ENCODE data around the gene GHR. TPM values are rescaled to one million over a fixed set of nuclear protein-coding genes. Genes with fewer than 3 reads are reported as not detected.

The GHR gene
- total RNA-seq, 1 donor from 2014 or later = 5.4 TPM

DNA sequence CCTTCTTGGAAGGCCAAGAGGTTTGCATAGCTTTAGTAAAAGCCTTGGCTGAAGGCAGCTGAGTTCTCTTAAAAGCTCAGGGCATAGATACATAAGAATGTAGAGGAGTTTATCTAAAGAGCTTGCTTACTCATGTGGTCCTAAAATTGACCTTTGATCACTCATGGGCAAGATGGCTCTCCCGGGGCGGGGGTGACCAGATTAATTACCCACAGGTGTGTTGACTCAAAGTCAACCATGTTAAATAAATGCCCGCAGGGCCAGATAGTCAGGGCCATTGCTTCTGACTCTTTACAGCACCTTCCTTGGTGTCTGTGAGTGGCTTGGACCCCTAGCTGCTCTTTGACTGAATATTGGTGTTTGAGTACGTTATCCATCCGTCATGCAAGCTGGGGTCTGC is 33.1 kb upstream of the GHR start:
- Mint-ChIP-seq H3K27ac (ENCODE audit: unreplicated experiment) (no peak overlapping the region), H3K4me1 (ENCODE audit: low read depth) (no peaks in the 10 kb centered on the region)
- TF ChIP-seq CTCF (IDR thresholded peaks at IDR 0.05) = no peak

GRCh38 chr5:42392917-42393316 is 30.3 kb upstream of the GHR start:
- no peak for DNase-seq (ENCODE audit: low spot score)

More for the DNA sequence above, 33.1 kb upstream of the GHR start:
- no peak overlapping the region for H3K4me3 Mint-ChIP-seq (ENCODE audit: unreplicated experiment)
- H3K36me3 Mint-ChIP-seq (ENCODE audit: low read depth) = no peaks in the 10 kb centered on the region
- H3K9me3 Mint-ChIP-seq (ENCODE audit: low read depth) = peaks cover 6% of the 10 kb centered on the region
- DNase-seq (ENCODE audit: low spot score) = no peak
- peaks cover 13% of the 10 kb centered on the region for H3K27me3 Mint-ChIP-seq (ENCODE audit: low read depth)

GRCh38 chr5:42396111-42396510 is 27.1 kb upstream of the GHR start:
- Mint-ChIP-seq H3K27ac (ENCODE audit: unreplicated experiment) (no peak overlapping the region), H3K36me3 (ENCODE audit: low read depth) (no peaks in the 10 kb centered on the region), H3K4me3 (ENCODE audit: unreplicated experiment) (no peak overlapping the region), H3K27me3 (ENCODE audit: low read depth) (peaks cover 9% of the 10 kb centered on the region), H3K4me1 (ENCODE audit: low read depth) (no peaks in the 10 kb centered on the region), H3K9me3 (ENCODE audit: low read depth) (peaks cover 6% of the 10 kb centered on the region)
- DNase-seq (ENCODE audit: low spot score) = no peak
- TF ChIP-seq CTCF (IDR thresholded peaks at IDR 0.05) = no peak

More at GRCh38 chr5:42392917-42393316, 30.3 kb upstream of the GHR start:
- Mint-ChIP-seq H3K4me3 (ENCODE audit: unreplicated experiment) (no peak overlapping the region), H3K9me3 (ENCODE audit: low read depth) (peaks cover 6% of the 10 kb centered on the region), H3K4me1 (ENCODE audit: low read depth) (no peaks in the 10 kb centered on the region), H3K27me3 (ENCODE audit: low read depth) (peaks cover 6% of the 10 kb centered on the region), H3K27ac (ENCODE audit: unreplicated experiment) (no peak overlapping the region), H3K36me3 (ENCODE audit: low read depth) (no peaks in the 10 kb centered on the region)
- TF ChIP-seq CTCF (IDR thresholded peaks at IDR 0.05) = no peak

GRCh38 chr5:42397267-42397666 is 26.0 kb upstream of the GHR start:
- no peaks in the 10 kb centered on the region for H3K4me1 Mint-ChIP-seq (ENCODE audit: low read depth)
- H3K27me3 Mint-ChIP-seq (ENCODE audit: low read depth) = peaks cover 9% of the 10 kb centered on the region
- TF ChIP-seq CTCF (IDR thresholded peaks at IDR 0.05) = no peak
- no peak for DNase-seq (ENCODE audit: low spot score)
- H3K27ac Mint-ChIP-seq (ENCODE audit: unreplicated experiment) = no peak overlapping the region
- H3K36me3 Mint-ChIP-seq (ENCODE audit: low read depth) = no peaks in the 10 kb centered on the region
- H3K4me3 Mint-ChIP-seq (ENCODE audit: unreplicated experiment) = no peak overlapping the region
- H3K9me3 Mint-ChIP-seq (ENCODE audit: low read depth) = peaks cover 6% of the 10 kb centered on the region

DNA sequence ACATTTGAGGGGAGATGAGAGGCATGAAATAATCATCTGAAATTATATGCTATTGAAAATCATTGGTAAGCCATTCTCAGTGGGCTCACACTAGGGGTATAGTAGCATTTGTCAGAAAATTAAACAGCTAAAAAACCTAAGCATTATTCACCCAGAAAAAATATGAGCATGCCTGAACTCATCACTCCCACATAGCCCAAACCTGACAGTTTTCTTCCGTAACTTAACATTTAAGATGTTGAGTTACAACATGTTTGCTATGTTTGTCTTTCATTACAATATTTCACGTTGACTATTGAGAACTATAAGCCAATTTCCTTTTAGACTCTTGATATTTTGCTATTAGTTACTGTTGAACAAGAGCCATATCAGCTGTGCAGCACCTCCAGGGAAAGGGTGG is 23.5 kb upstream of the GHR start:
- Mint-ChIP-seq H3K4me3 (ENCODE audit: unreplicated experiment) (no peak overlapping the region), H3K27me3 (ENCODE audit: low read depth) (peaks cover 9% of the 10 kb centered on the region), H3K4me1 (ENCODE audit: low read depth) (no peaks in the 10 kb centered on the region), H3K27ac (ENCODE audit: unreplicated experiment) (no peak overlapping the region), H3K36me3 (ENCODE audit: low read depth) (no peaks in the 10 kb centered on the region), H3K9me3 (ENCODE audit: low read depth) (no peaks in the 10 kb centered on the region)
- no peak for TF ChIP-seq CTCF (IDR thresholded peaks at IDR 0.05)
- no peak for DNase-seq (ENCODE audit: low spot score)
